Endothelial cell of umbilical vein (primary cell): ENCODE measurements around the gene TFDP1. TPM values are rescaled to one million over a fixed set of nuclear protein-coding genes. Genes with fewer than 3 reads are reported as not detected.

Experiments used
- BruUV-seq: library from RNA; stranded (reverse); fragments of 400-500 nt; replicated peaks from 2 replicates; lab custom pipeline; 2021; lab: Mats Ljungman, UMichigan
- CTCF ChIA-PET: fragments of 300-600, 350-600 bp; sonication (Branson Sonifier 250); formaldehyde crosslinking; loops from one replicate; lab custom pipeline; 2021; ENCODE audit warnings: antibody characterized with exemption, inconsistent platforms; lab: Charles Lee
- POLR2A ChIA-PET: fragments of 300-600, 350-600 bp; sonication (Branson Sonifier 250); formaldehyde crosslinking; loops from one replicate; lab custom pipeline; 2021; ENCODE audit warnings: antibody characterized with exemption, inconsistent platforms; lab: Charles Lee
- DNase-seq: peaks from one replicate; pipeline ENCODE4 v3.0.0-alpha.2; 2011; ENCODE audit warnings: low read depth, low spot score
- FAIRE-seq: peaks from 2 replicates; lab custom pipeline; 2011; peaks lifted over from hg19 to GRCh38; lab: Jason Lieb, UNC
- H2AFZ ChIP-seq: 2 replicates; pipeline ENCODE4 v1.6.0; 2012; ENCODE audit warnings: low read depth, low read length, control low read depth, inconsistent platforms
- H3K27ac ChIP-seq: 2 replicates; pipeline ENCODE4 v1.5.1; 2011; ENCODE audit warnings: low read depth, mild to moderate bottlenecking, control low read depth, low read length, moderate library complexity; ENCODE audit not compliant: insufficient read depth
- H3K27me3 ChIP-seq, 2 experiments: 2 replicates each; pipeline versions ENCODE4 v1.6.0 to v1.6.1; 2011; ENCODE audit warnings: low read length in 2 of 2, mixed read lengths in 1 of 2; ENCODE audit not compliant: control insufficient read depth in 2 of 2, insufficient read depth in 2 of 2
- H3K36me3 ChIP-seq, 2 experiments: 2 replicates in 1 of 2; 3 replicates in 1 of 2; pipeline ENCODE4 v1.5.1; 2011; ENCODE audit warnings: low read length in 2 of 2, mild to moderate bottlenecking in 1 of 2, moderate library complexity in 1 of 2; ENCODE audit not compliant: control insufficient read depth in 2 of 2, insufficient read depth in 2 of 2; ENCODE audit errors: extremely low read depth in 1 of 2
- H3K4me1 ChIP-seq: 3 replicates; pipeline ENCODE4 v1.5.1; 2011; ENCODE audit warnings: mild to moderate bottlenecking, low read length; ENCODE audit not compliant: control insufficient read depth, insufficient read depth; ENCODE audit errors: extremely low read depth
- H3K4me2 ChIP-seq: 2 replicates; pipeline ENCODE4 v1.6.1; 2011; ENCODE audit warnings: low read length, control low read depth, mixed read lengths; ENCODE audit not compliant: insufficient read depth
- H3K4me3 ChIP-seq, 3 experiments: fragments of 200-600 bp in 1 of 3; sonication (generic), shearing (Covaris generic) in 1 of 3; replicated peaks in 1 of 3; 2 replicates each; pipeline ENCODE4 v1.5.1; 2011 to 2016; ENCODE audit warnings: control low read depth in 3 of 3, low read length in 3 of 3, mild to moderate bottlenecking in 2 of 3, inconsistent platforms in 1 of 3, low read depth in 1 of 3, moderate library complexity in 1 of 3; ENCODE audit not compliant: insufficient read depth in 1 of 3
- H3K79me2 ChIP-seq: 2 replicates; pipeline ENCODE4 v1.6.0; 2012; ENCODE audit warnings: low read length, inconsistent platforms; ENCODE audit not compliant: control insufficient read depth, insufficient read depth
- H3K9ac ChIP-seq: replicated peaks from 2 replicates; pipeline ENCODE3; 2011; ENCODE audit warnings: low read length, control low read depth; ENCODE audit not compliant: insufficient read depth; ENCODE audit errors: extremely low read depth
- H3K9me1 ChIP-seq: replicated peaks from 3 replicates; pipeline ENCODE4 v1.6.0; 2011; ENCODE audit warnings: mild to moderate bottlenecking, low read length; ENCODE audit not compliant: control insufficient read depth, insufficient read depth; ENCODE audit errors: extremely low read depth
- H3K9me3 ChIP-seq: replicated peaks from 2 replicates; pipeline ENCODE4 v1.5.1; 2012; ENCODE audit warnings: low read length, inconsistent platforms; ENCODE audit not compliant: control insufficient read depth, insufficient read depth
- H4K20me1 ChIP-seq: replicated peaks from 2 replicates; pipeline ENCODE3; 2011; ENCODE audit warnings: mild to moderate bottlenecking, low read length; ENCODE audit not compliant: control insufficient read depth, insufficient read depth; ENCODE audit errors: extremely low read depth
- CTCF ChIP-seq, 2 donors: IDR thresholded peaks; 1 replicate in 1 of 2; 2 replicates in 1 of 2; pipeline ENCODE4 v1.5.1; 2011; ENCODE audit warnings: low read length in 2 of 2, mild to moderate bottlenecking in 2 of 2, moderate library complexity in 2 of 2, control low read depth in 1 of 2, inconsistent platforms in 1 of 2, low read depth in 1 of 2; ENCODE audit not compliant: insufficient read depth in 1 of 2; ENCODE audit errors: extremely low read depth in 1 of 2
- EZH2 ChIP-seq: IDR thresholded peaks from 2 replicates; pipeline ENCODE4 v1.6.1; 2012; ENCODE audit warnings: borderline replicate concordance, low read depth, mild to moderate bottlenecking, moderate library complexity, low read length, inconsistent platforms; ENCODE audit not compliant: severe bottlenecking
- FOS ChIP-seq: IDR thresholded peaks from 2 replicates; pipeline ENCODE4 v1.6.1; 2011; ENCODE audit warnings: mild to moderate bottlenecking, low read length, moderate library complexity, borderline replicate concordance; ENCODE audit not compliant: insufficient read depth
- GATA2 ChIP-seq: IDR thresholded peaks from 2 replicates; pipeline ENCODE4 v1.7.0; 2011; ENCODE audit warnings: low read depth, mild to moderate bottlenecking, moderate library complexity, mixed read lengths, low read length; ENCODE audit not compliant: insufficient read length, insufficient read depth
- JUN ChIP-seq: IDR thresholded peaks from 2 replicates; pipeline ENCODE4 v1.6.1; 2011; ENCODE audit warnings: borderline replicate concordance, low read depth; ENCODE audit not compliant: insufficient read length, insufficient read depth
- MAX ChIP-seq: IDR thresholded peaks from 2 replicates; pipeline ENCODE4 v1.6.1; 2011; ENCODE audit not compliant: insufficient read depth, insufficient read length
- MYC ChIP-seq: IDR thresholded peaks from one replicate; pipeline ENCODE4 v1.6.1; 2011; ENCODE audit warnings: mild to moderate bottlenecking, low read depth, low read length
- POLR2A ChIP-seq: IDR thresholded peaks from 2 replicates; pipeline ENCODE4 v1.6.1; 2012; ENCODE audit warnings: low read depth, mild to moderate bottlenecking, control low read depth, low read length
- POLR2AphosphoS5 ChIP-seq: IDR thresholded peaks from 2 replicates; pipeline ENCODE4 v1.6.1; 2012; ENCODE audit warnings: low read depth, mild to moderate bottlenecking, control low read depth, low read length, moderate library complexity; ENCODE audit not compliant: insufficient read depth
- dilution Hi-C: fragments of 300-500 bp; cut with MboI; formaldehyde crosslinking; loops from one replicate; pipeline ENCODE4 v1.15.0; 2019; ENCODE audit warnings: low sequenced_read_pairs; ENCODE audit not compliant: extremely low pct_ligation_motif_present
- intact Hi-C: fragments of 100-400 bp; cut with micrococcal nuclease; formaldehyde crosslinking; loops from one replicate; pipeline ENCODE4 v1.10.0; 2022
- polyA plus RNA-seq, 4 experiments: library from polyadenylated mRNA; depleted of rRNA in 3 of 4; stranded (reverse) in 3 of 4; unstranded in 1 of 4; fragments of >200 nt; gene quantifications; 2 replicates each; pipeline versions ENCODE4 v1.2.1 to v1.2.3, GENCODE V29; 2011 to 2012; ENCODE audit warnings: missing spikeins in 1 of 4
- total RNA-seq: library from RNA; stranded (reverse); gene quantifications from 2 replicates; pipeline ENCODE4 v1.2.3, GENCODE V29; 2021

TFDP1 gene
- total and polyA plus RNA-seq, 2 donors (not counting 3 experiments of a cell fraction or from before 2014, with no cell fraction given), result 64.3 to 137 TPM

GRCh38 chr13:113653264-113654174, 69.0 kb downstream of the TFDP1 start:
- Histone ChIP-seq H2AFZ (no peak overlapping the region), H3K79me2 (no peaks in the 10 kb centered on the region), H3K27me3 (no peaks in the 10 kb centered on the region), H3K36me3 (no peaks in the 10 kb centered on the region), H3K4me1 (no peaks in the 10 kb centered on the region), H3K9me3 (no peaks in the 10 kb centered on the region), H3K9me1 (no peaks in the 10 kb centered on the region), H4K20me1 (no peaks in the 10 kb centered on the region), H3K9ac (no peak overlapping the region), H3K4me3 (no peak overlapping the region), H3K27ac (no peak overlapping the region), H3K4me2 (no peak overlapping the region)
- CTCF ChIA-PET, result no interaction called here
- intact Hi-C loops (no loop called here), dilution Hi-C loops (no loop called here)
- POLR2A ChIA-PET, result no interaction called here
- BruUV-seq, result no TSS peak
- TF ChIP-seq MAX (no peak), JUN (no peak), CTCF (IDR thresholded peaks at IDR 0.05; ENCODE audit: extremely low read depth in 1 of 2, insufficient read depth in 1 of 2, low read depth in 1 of 2, low read length in 2 of 2) (no peak)
- DNase-seq (no peak), FAIRE-seq (no peak)

- Histone ChIP-seq H3K9ac (no peak overlapping the region), H3K27ac (no peak overlapping the region), H3K27me3 (no peaks in the 10 kb centered on the region), H2AFZ (no peak overlapping the region), H3K4me3 (no peak overlapping the region), H3K9me3 (no peaks in the 10 kb centered on the region), H3K36me3 (no peaks in the 10 kb centered on the region), H3K4me2 (no peak overlapping the region), H3K4me1 (no peaks in the 10 kb centered on the region), H4K20me1 (no peaks in the 10 kb centered on the region), H3K9me1 (no peaks in the 10 kb centered on the region), H3K79me2 (no peaks in the 10 kb centered on the region)
- POLR2A ChIA-PET, result no interaction called here
- dilution Hi-C loops (no loop called here), intact Hi-C loops (no loop called here)
- DNase-seq (peak; percentile 58), FAIRE-seq (peak; percentile 64)
- CTCF ChIA-PET, result no interaction called here
- TF ChIP-seq POLR2AphosphoS5 (no peak), POLR2A (no peak), JUN (no peak), MYC (no peak), CTCF (IDR thresholded peaks at IDR 0.05; ENCODE audit: extremely low read depth in 1 of 2, insufficient read depth in 1 of 2, low read depth in 1 of 2, low read length in 2 of 2) (no peak), FOS (no peak), EZH2 (no peak), GATA2 (no peak)
- BruUV-seq, result no TSS peak
Observed at GRCh38 chr13:113654175-113654560, 69.6 kb downstream of the TFDP1 start.
